Measurements from ENCODE around the gene RBM4B.
A peak's percentile ranks its signal among the peaks of the same experiment; 100 is the strongest.
"Not testable (repeated sequence)": the region's sequence is repeated elsewhere in the genome, so short reads cannot be mapped to it uniquely, and the experiment has no call there.

RBM4B gene

DNA sequence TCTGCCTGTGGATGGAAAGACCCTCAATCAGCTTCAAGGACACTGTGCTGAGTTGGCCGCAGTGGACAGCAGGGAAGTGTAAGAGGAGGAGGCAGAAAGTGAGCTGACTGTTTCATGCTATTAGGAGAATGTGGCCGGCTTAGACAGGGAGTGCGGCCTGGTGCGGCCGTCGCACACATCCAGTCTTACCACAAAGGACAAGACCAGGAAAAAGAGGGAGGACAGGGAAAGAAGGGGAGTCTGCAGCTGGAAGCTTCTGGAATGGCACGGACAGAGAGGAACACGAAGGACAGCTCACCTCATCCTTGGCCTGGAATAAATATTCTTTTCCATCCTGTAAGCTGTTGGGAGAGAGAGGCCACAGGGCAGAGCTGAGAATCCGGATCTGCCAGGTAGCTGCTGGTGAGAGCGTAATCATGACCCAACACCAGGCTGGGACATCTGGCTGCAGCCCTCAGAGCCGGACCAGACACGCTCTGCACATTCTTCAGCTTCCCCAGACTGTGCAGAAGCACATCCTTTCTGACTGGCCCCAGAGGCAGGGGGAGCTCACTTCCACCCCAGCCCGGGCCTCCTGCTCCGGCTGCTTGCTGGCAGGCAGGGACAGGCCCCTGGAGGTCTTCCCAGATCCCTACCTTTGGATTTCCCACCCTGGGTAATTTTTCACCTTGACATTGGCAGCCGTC lies 8.6 kb upstream of the RBM4B start:
- DNase-seq, result no peak

- DNase-seq, result no peak
These were observed 7.8 kb upstream of the RBM4B start for GRCh38 chr11:66685276-66686099.

- DNase-seq, result no peak
These were observed 6.9 kb upstream of the RBM4B start for GRCh38 chr11:66684635-66685034.

- no peak for DNase-seq
These were observed 6.2 kb upstream of the RBM4B start for GRCh38 chr11:66683877-66684276.

GRCh38 chr11:66680966-66681645 lies 3.4 kb upstream of the RBM4B start:
- no peak for DNase-seq

DNA sequence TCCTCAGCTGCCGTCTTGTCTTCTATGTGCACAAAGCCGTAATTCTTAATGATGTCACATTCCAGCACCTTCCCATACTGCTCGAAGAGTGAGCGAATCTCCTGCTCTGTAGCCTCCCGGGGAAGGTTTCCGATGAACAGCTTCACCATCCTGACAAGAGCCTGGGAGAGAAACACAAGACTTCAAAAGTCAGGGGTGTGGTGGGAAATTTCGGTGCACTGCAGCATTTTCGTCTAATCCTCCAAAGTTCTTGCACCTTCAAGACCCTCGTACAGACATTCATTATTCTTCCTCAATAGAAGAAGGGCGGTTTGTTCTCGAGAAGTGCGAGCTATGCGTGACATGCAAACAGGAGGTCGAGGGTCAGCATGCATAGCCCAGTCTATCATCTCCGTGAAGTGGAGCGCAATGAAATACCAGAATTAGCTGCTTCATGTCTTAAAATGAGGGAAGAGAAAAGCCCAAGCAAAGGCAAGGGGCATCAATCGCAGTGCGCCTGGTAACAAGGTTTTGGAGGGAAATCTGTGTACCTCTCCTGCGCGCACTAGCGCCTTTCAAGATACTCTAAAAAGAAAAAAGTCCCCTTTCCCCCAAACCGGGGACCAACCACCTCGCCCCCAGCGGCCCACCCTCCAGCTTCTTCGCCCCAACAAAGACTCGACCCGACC lies 622 bp downstream of the RBM4B start:
- no peak for DNase-seq

DNA sequence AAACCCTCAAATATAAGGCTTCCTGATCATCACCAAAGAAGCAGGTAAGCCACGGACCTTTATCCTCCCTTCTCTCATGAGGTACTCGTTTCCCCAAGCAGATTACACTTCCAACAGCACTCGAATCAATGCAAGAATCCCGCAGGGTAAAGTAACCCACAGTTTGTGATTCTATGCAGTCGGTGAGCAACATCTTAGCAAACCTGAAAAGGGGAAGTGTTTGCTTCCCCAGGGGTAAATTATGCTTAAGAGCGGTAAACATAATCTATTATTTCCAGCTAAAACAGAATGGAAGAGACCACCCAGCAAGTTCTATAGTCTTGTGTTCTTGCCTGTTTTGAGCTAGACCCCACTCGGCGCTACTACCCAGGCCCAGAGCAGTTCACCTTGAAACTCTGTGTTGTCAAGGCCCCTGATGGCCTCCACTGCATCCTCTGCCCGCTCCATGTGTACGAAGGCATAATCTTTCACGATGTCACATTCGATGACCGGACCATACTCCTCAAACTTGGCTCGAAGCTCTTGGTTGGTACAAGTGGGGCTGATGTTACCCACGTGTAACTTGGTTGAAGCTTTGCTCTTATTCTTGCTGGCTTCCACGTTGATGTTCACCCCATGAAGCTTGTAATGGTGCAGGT lies 1.3 kb downstream of the RBM4B start:
- DNase-seq, result peak; percentile 12 to 36

DNA sequence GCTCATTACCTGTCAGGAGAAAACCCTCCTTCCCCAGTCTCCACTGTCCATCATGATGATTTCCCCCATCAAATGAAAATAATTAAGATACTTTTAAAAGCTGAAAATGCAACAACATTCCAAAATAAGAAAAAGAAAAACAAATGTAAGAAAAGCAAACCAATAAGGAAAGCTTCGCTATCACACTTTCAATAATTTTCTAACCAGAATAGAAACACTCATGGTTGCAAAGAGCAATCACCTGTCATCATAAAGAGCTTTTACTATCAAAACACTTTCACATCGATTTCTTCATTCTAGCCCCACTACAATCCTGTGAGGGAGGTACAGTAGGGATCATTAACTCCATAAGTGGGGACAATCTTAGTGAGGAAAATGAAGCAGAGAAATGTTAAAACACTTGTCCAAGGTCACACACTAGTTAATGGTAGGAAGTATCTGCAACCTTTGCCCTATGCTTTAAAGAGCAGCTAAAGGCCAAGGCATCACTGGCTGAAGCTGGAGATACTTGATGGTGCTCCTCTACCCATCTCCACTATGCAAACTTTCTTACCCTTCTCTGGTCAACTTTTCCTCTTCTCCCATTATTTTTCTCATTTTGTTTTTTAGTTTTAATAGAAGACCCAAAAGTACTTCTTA lies 2.6 kb downstream of the RBM4B start:
- DNase-seq, result no peak

DNA sequence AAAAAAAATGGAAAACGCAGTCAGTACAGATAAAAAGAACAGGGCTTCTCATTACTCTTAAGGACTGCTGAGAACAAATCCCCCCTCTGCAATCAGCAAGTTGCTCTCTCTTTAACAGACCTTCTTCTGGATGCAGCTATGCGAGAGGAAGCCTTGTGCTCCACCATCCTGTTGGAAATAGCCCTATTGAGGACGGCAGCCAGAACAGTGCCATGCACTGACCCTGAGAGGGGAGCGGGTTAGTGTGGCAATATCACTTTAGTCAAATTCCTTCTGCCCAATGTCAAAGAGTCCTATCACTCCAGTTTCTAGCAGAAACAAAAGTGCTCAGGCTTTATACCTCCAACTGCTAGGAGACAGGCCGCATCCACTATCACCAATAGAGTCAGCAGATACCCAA lies 6.9 kb downstream of the RBM4B start:
- no peak for DNase-seq

DNA sequence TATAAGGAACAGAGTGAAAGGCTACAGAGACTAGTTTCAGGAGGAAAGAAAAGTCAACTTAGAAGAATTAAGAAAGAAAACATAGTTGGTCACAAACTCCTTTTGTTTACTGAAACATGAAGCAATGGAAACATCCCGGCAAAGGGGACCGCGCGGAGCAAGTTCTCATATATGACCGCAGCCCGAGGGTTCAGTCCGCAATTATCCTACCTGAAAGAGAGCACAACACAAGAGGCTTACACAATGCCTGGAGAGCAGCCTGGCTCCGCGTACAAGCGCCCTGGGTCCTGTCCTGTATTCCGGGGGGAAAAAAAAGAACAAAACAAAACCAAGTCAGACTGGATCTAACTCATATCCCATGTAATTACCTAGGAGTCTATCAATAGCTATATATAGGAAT lies 12.3 kb downstream of the RBM4B start:
- DNase-seq, result no peak

DNA sequence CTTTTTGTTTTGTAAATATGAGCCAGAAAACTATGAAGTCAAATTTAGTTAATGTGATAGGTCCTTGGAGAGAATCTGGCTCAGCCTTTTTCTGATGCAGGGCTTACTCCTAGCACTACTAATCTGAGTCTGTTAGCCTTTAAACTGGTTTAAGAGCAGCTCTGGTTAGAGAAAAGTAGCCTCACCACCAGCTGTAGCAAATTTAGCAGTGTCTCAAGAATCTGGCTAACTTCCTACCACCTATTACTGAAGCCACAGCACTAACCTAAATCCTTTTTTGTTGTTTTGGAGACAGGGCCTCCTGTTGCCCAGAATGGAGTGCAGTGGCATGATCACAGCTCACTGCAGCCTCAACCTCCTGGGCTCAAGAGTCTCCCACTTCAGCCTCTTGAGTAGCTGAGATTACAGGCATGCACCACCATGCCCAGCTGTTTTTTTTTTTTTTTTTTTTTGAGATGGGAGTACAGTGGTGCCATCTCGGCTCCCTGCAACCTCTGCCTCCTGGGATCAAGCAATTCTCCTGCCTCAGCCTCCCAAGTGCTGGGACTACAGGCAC lies 13.9 kb downstream of the RBM4B start:
- no peak for DNase-seq

DNA sequence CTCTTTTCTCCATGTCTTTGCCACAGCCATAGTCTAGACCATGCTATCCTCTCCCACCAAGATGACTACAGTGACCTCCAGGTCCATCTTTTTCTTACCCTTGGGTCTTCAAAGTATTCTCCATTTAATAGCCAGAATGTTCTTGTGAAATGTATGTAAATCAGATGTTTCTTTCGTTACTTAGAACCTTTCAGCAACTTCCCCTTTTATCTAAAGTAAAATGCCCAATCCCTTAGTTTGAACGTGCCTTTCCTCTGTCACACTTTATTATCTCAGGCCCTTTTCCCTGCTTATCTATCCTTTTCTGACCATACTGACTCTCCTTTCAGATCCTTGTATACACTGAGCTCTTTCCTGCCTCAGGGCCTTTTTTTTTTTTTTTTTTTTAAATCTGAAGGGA lies 17.9 kb downstream of the RBM4B start:
- DNase-seq, result peak in 1 of 2 donors; percentile 43

DNA sequence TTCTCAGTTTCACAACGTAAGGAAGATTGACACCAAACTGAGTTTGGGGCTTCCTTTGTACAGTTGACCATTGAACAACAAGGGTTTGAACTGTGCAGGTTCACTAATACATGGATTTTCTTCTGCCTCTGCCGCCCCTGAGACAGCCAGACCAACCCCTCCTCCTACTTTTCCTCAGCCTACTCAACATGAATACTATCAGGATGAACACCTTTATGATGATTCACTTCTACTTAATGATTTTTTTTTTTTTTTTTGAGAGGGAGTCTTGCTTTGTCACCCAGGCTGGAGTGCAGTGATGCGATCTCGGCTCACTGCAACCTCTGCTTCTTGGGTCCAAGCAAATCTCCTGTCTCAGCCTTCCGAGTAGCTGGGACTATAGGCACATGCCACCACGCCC lies 24.6 kb downstream of the RBM4B start:
- no peak for DNase-seq

DNA sequence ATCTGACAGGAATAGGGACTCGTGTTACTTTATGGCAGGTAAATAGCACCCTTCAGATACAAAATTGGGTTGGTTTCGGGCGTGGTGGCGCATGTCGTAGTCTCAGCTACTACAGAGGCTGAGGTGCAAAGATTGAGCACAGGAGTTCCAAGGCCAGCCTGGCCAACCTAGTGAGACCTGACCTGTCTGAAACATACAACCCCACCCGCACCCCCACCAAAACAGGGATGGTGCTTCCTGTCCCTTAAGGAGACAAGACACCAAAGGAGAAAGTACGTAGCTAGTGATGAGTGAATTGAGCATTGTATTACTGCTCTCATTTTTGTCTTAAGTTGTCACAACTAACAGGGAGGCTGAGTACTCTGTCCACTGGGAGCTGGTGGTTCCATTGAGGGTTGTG lies 25.0 kb downstream of the RBM4B start:
- no peak for DNase-seq

- no peak for DNase-seq
These were observed 26.7 kb downstream of the RBM4B start for GRCh38 chr11:66651016-66651415.

DNA sequence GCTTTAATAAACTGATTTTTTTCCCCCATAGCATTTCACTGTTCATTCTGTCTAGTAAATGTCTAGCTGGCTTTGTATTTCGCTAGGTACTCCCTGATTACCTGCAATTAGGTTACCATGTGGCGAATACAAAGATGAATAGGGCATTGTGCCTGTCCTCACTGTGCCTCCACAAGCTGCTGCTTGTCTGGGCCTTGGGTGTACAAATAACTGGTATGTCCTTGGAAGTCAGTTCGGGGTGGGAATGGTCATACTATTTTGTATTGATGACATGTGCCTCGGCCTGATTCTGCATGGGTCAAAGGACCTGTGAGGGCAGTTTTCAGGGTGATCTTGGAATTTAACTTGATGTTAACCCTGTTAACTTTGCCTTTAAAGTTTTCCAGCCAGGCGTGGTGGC lies 27.8 kb downstream of the RBM4B start:
- DNase-seq, result no peak

GRCh38 chr11:66646828-66647227 lies 30.9 kb downstream of the RBM4B start:
- peak in 1 of 2 donors; percentile 11 for DNase-seq

DNA sequence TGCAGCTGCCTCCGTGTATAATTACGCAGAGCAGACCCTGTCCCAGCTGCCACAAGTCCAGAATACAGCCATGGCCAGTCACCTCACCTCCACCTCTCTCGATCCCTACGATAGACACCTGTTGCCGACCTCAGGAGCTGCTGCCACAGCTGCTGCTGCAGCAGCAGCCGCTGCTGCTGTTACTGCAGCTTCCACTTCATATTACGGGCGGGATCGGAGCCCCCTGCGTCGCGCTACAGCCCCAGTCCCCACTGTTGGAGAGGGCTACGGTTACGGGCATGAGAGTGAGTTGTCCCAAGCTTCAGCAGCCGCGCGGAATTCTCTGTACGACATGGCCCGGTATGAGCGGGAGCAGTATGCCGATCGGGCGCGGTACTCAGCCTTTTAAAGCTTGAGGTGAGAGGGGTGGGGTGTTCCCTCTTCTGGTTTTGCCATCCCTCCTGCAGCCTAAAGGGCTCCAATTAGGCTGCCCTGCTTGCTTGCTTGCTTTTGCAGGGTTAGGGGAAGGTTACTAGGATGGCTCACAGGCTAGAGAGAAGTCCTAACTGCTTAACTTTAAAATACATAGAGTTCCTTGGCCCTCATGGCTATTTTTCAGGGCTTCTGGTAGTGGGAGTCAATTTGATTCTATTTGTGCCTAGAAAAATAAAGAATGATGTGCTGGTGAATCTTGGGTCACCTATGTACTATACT lies 33.8 kb downstream of the RBM4B start:
- no peak for DNase-seq

DNA sequence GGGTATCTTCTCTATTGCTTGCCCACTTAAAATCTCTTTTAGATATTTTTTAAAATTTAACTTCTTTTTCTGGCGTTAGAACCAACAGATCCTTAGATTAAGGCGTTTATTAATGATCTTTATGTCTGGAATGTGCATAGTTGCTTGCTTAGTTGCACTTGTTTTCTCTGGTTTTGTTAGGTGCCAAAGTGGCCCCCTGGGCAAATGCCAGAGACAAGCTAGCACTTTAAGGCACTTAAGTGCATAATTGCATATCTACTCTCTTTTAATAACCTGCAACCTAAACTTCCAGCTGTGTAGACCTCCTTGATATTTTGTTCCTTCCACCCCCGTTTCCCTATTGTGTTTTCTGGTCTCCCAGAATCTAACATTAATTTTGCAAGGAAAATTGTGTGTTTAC lies 35.9 kb downstream of the RBM4B start:
- no peak for DNase-seq

GRCh38 chr11:66639814-66640340 lies 37.8 kb downstream of the RBM4B start:
- not testable (repeated sequence) for DNase-seq
